ENCODE measurements around the gene RNU5B-1.

GRCh38 chr15:65305150-65305758 lies 777 bp downstream of the RNU5B-1 start:
- TF ChIP-seq CTCF (IDR thresholded peaks at IDR 0.05) (no peak), POLR2A (IDR thresholded peaks at IDR 0.05) (no peak), EP300 (IDR thresholded peaks at IDR 0.05) (no peak)
